IPS-15b (cell line): ENCODE data around the gene LNPEP.

Experiments used
- H3K27me3 ChIP-seq: one replicate; pipeline ENCODE4 v1.6.1; 2013; ENCODE audit warnings: low read length; ENCODE audit not compliant: control insufficient read depth, insufficient read depth
- H3K36me3 ChIP-seq: one replicate; pipeline ENCODE4 v1.6.1; 2013; ENCODE audit warnings: low read length; ENCODE audit not compliant: control insufficient read depth, insufficient read depth
- H3K4me1 ChIP-seq: one replicate; pipeline ENCODE4 v1.6.1; 2013; ENCODE audit warnings: mild to moderate bottlenecking, low read length; ENCODE audit not compliant: control insufficient read depth, insufficient read depth
- H3K4me3 ChIP-seq: one replicate; pipeline ENCODE4 v1.5.1; 2013; ENCODE audit warnings: low read depth, low read length
- H3K9ac ChIP-seq: one replicate; pipeline ENCODE4 v1.6.1; 2013; ENCODE audit warnings: low read depth, mild to moderate bottlenecking, low read length
- H3K9me3 ChIP-seq: one replicate; pipeline ENCODE4 v1.6.1; 2013; ENCODE audit warnings: mild to moderate bottlenecking, low read length; ENCODE audit not compliant: control insufficient read depth, insufficient read depth

The LNPEP gene

GRCh38 chr5:96931605-96932004 lies 4.3 kb upstream of the LNPEP start:
- Histone ChIP-seq H3K4me3 (no peak overlapping the region), H3K9me3 (no peaks in the 10 kb centered on the region), H3K4me1 (no peaks in the 10 kb centered on the region), H3K9ac (no peak overlapping the region), H3K27me3 (no peaks in the 10 kb centered on the region), H3K36me3 (no peaks in the 10 kb centered on the region)

GRCh38 chr5:96932026-96932425 lies 3.9 kb upstream of the LNPEP start:
- Histone ChIP-seq H3K9ac (no peak overlapping the region), H3K9me3 (no peaks in the 10 kb centered on the region), H3K4me3 (no peak overlapping the region), H3K4me1 (no peaks in the 10 kb centered on the region), H3K27me3 (peaks cover under 1% of the 10 kb centered on the region), H3K36me3 (no peaks in the 10 kb centered on the region)

GRCh38 chr5:96933764-96934707 lies 1.8 kb upstream of the LNPEP start:
- Histone ChIP-seq H3K9me3 (no peaks in the 10 kb centered on the region), H3K4me3 (peak overlapping the region; percentile 99), H3K4me1 (peaks cover 2% of the 10 kb centered on the region), H3K36me3 (no peaks in the 10 kb centered on the region), H3K27me3 (peaks cover 9% of the 10 kb centered on the region), H3K9ac (peak overlapping the region; percentile 70)

DNA sequence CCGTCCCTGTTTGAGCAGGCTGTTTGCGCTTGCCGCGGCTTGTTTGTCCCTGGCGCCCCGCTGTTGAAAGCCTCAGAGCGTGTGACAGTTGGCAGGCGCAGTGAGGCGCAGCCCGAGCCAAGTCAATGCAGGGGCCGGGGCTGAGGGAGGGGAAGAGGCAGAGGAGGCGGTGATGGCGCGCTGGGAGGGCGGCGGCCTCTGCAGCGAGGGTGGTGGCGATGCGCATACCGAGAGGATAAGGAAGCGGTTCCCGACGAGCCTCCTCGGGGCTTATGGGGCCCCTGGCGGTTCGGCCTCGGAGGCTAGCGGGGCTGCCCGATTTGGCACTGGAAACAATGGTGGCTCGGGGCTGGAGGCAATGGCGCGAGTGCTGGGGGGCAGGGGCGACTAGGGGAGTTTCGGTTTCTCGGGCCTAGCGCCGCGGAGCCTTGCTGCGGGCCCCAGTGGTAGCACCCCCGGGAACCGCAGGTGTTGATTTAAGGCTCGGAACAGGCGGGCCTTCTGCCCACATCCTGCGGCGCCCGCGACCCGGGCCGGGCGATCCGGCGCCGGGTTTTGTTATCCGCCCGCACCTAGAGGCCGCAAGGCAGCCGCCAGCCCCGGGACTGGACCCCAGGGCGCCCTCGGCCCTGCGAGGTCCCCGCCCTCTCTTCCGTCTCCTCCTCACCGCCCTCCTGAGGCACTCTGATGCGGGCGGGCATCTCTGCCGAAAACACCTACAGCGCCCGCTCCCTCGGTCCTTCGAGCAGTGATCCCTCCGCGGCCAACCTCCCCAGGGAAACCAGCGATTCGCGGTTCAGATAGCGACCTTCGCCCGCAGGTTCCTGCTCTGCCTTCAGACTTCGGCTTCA lies 947 bp upstream of the LNPEP start:
- Histone ChIP-seq H3K36me3 (no peaks in the 10 kb centered on the region), H3K27me3 (peaks cover 9% of the 10 kb centered on the region), H3K9ac (peak overlapping the region; percentile 87), H3K4me1 (peaks cover 2% of the 10 kb centered on the region), H3K4me3 (peak overlapping the region; percentile 99), H3K9me3 (no peaks in the 10 kb centered on the region)

GRCh38 chr5:96936431-96937320 lies 796 bp downstream of the LNPEP start:
- peak overlapping the region; percentile 17 for H3K9ac ChIP-seq
- no peaks in the 10 kb centered on the region for H3K9me3 ChIP-seq
- H3K27me3 ChIP-seq, result peaks cover 9% of the 10 kb centered on the region
- H3K36me3 ChIP-seq, result no peaks in the 10 kb centered on the region
- H3K4me3 ChIP-seq, result peak overlapping the region; percentile 50
- H3K4me1 ChIP-seq, result peaks cover 2% of the 10 kb centered on the region

DNA sequence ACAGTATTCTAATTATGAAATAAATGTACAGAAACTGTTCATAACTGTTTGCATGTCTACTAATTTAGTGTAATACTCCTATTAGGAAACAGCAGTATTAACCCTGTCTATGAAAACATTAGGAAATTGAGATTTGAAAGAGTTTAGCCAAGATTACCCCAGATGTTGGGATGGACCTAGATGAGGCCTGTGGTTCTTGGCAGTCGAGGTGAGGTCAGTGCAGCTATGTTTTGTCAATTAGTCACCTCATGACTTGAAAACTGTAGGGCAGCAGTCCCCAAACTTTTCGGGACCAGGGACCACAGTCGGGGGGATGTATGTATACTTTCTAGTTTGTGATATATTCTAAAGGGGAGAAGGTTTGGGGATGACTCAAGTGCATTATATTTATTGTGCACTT lies 4.7 kb downstream of the LNPEP start:
- Histone ChIP-seq H3K9ac (no peak overlapping the region), H3K4me1 (peaks cover 2% of the 10 kb centered on the region), H3K27me3 (peaks cover 9% of the 10 kb centered on the region), H3K36me3 (no peaks in the 10 kb centered on the region), H3K9me3 (no peaks in the 10 kb centered on the region), H3K4me3 (no peak overlapping the region)

DNA sequence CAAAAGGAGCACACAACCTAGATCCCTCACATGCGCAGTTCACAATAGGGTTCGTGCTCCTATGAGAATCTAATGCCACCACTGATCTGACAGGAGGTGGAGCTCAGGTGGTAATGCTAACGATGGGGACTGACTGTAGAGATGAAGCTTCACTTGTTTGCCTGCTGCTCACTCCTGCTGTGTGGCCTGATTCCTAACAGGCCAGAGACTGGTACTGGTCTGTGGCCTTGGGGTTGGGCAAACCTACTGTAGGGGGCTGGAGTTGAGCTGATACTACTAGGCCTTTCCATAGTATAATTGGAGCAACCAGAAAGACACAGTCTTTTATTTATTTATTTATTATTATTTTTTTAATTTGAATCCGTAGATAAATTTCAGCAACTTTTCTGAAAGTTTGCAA lies 5.3 kb downstream of the LNPEP start:
- no peak overlapping the region for H3K9ac ChIP-seq

DNA sequence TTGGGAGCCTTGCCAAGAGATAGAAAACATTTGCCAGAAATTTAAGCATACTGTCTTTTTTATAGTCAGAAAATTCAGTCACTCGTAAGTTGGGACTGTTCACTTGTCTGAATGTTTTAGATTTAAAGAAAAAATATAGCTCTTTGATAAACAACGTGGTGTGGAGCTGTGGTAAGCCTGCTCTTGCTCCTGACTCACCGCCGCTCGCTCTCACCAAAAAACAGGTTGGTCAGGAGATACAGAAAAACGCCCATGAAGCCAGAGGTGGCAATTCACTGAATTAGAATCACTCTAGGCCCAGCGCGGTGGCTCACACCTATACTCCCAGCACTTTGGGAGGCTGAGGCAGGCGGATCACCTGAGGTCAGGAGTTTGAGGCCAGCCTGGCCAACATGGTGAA lies 6.2 kb downstream of the LNPEP start:
- no peaks in the 10 kb centered on the region for H3K36me3 ChIP-seq
- H3K4me1 ChIP-seq, result peaks cover 2% of the 10 kb centered on the region
- H3K9ac ChIP-seq, result no peak overlapping the region
- peaks cover 8% of the 10 kb centered on the region for H3K27me3 ChIP-seq
- no peaks in the 10 kb centered on the region for H3K9me3 ChIP-seq
- H3K4me3 ChIP-seq, result no peak overlapping the region

More for the DNA sequence above, 5.3 kb downstream of the LNPEP start:
- Histone ChIP-seq H3K4me3 (no peak overlapping the region), H3K9me3 (no peaks in the 10 kb centered on the region), H3K36me3 (no peaks in the 10 kb centered on the region), H3K4me1 (peaks cover 2% of the 10 kb centered on the region), H3K27me3 (peaks cover 9% of the 10 kb centered on the region)

DNA sequence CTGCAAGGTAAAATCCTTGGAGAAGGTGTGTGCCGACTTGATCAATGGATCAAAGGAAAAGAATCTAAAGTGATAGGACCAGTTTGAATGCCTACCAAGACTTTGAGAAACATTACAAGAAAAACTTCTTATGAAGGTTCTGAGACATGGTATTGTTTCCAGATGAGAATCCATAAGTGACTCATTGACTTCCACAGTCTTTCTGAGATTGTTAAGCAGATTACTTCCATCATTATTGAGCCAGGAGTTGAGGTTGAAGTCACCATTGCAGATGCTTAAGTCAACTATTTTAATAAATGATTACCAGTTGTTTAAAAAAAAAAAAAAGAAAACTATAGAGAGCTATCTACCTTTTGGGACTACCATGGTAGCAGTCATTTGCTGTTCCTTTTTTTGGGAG lies 7.0 kb downstream of the LNPEP start:
- H3K9me3 ChIP-seq, result no peaks in the 10 kb centered on the region
- H3K4me3 ChIP-seq, result no peak overlapping the region
- no peaks in the 10 kb centered on the region for H3K27me3 ChIP-seq
- H3K9ac ChIP-seq, result no peak overlapping the region
- H3K4me1 ChIP-seq, result no peaks in the 10 kb centered on the region
- no peaks in the 10 kb centered on the region for H3K36me3 ChIP-seq

- H3K27me3 ChIP-seq, result no peaks in the 10 kb centered on the region
- no peaks in the 10 kb centered on the region for H3K36me3 ChIP-seq
- H3K4me3 ChIP-seq, result no peak overlapping the region
- peaks cover 1% of the 10 kb centered on the region for H3K9me3 ChIP-seq
- H3K9ac ChIP-seq, result no peak overlapping the region
- H3K4me1 ChIP-seq, result no peaks in the 10 kb centered on the region
Observed at GRCh38 chr5:96943799-96944198, 7.9 kb downstream of the LNPEP start.
